ENCODE measurements around the gene ALDH1L1. TPM values are rescaled to one million over a fixed set of nuclear protein-coding genes. Genes with fewer than 3 reads are reported as not detected.
A peak's percentile ranks its signal among the peaks of the same experiment; 100 is the strongest.
"Not testable (repeated sequence)": the region's sequence is repeated elsewhere in the genome, so short reads cannot be mapped to it uniquely, and the experiment has no call there.

The ALDH1L1 gene
- total RNA-seq, 2 experiments from 2014 or later, result not detected

GRCh38 chr3:126100634-126101301 lies 79.6 kb downstream of the ALDH1L1 start:
- Mint-ChIP-seq H3K36me3 (no peaks in the 10 kb centered on the region), H3K4me3 (no peak overlapping the region), H3K4me1 (ENCODE audit: low read depth) (no peaks in the 10 kb centered on the region), H3K27me3 (no peaks in the 10 kb centered on the region), H3K27ac (no peak overlapping the region), H3K9me3 (peaks cover 17% of the 10 kb centered on the region)
- DNase-seq, result no peak
- intact Hi-C loops (cut with micrococcal nuclease), result no loop called here
- ChIA-PET CTCF (no interaction called here), POLR2A (no interaction called here)

DNA sequence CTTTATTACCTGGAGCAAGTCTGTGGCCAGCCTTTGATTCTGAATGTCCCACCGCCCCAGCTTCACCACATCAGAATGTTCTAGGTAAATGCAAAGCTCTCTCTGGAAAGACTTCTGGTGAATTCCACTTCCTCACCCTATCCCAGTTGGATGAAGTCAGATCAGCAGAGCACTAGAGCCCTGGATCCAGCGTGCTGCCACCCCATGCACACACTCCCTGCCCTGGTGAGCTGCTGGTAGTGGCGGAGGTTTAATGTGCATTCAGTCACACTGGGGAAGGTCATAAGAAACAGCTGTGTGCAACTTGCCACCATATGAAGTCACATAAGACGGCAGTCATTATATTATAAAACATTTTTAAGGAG lies 80.1 kb downstream of the ALDH1L1 start:
- peaks cover 4% of the 10 kb centered on the region for H3K36me3 Mint-ChIP-seq
- H3K9me3 Mint-ChIP-seq, result peaks cover 22% of the 10 kb centered on the region
- ChIA-PET POLR2A (no interaction called here), CTCF (no interaction called here)
- no peak overlapping the region for H3K4me3 Mint-ChIP-seq
- intact Hi-C loops (cut with micrococcal nuclease), result no loop called here
- no peak for DNase-seq
- no peaks in the 10 kb centered on the region for H3K4me1 Mint-ChIP-seq (ENCODE audit: low read depth)
- H3K27me3 Mint-ChIP-seq, result no peaks in the 10 kb centered on the region
- H3K27ac Mint-ChIP-seq, result no peak overlapping the region

- no peaks in the 10 kb centered on the region for H3K4me1 Mint-ChIP-seq (ENCODE audit: low read depth)
- CTCF ChIA-PET, result no interaction called here
- intact Hi-C loops (cut with micrococcal nuclease), result no loop called here
- H3K27me3 Mint-ChIP-seq, result no peaks in the 10 kb centered on the region
- DNase-seq, result no peak
- H3K4me3 Mint-ChIP-seq, result no peak overlapping the region
- POLR2A ChIA-PET, result no interaction called here
- H3K27ac Mint-ChIP-seq, result no peak overlapping the region
- H3K9me3 Mint-ChIP-seq, result peaks cover 29% of the 10 kb centered on the region
- peaks cover 7% of the 10 kb centered on the region for H3K36me3 Mint-ChIP-seq
Observed at GRCh38 chr3:126098391-126098858, 82.0 kb downstream of the ALDH1L1 start.

- intact Hi-C loops (cut with micrococcal nuclease), result no loop called here
- no peak for DNase-seq
- H3K36me3 Mint-ChIP-seq, result peaks cover 8% of the 10 kb centered on the region
- peaks cover 29% of the 10 kb centered on the region for H3K9me3 Mint-ChIP-seq
- no peaks in the 10 kb centered on the region for H3K4me1 Mint-ChIP-seq (ENCODE audit: low read depth)
- POLR2A ChIA-PET, result no interaction called here
- no peak overlapping the region for H3K4me3 Mint-ChIP-seq
- no peaks in the 10 kb centered on the region for H3K27me3 Mint-ChIP-seq
- no peak overlapping the region for H3K27ac Mint-ChIP-seq
- CTCF ChIA-PET, result no interaction called here
Observed at GRCh38 chr3:126097801-126098200, 82.6 kb downstream of the ALDH1L1 start.

DNA sequence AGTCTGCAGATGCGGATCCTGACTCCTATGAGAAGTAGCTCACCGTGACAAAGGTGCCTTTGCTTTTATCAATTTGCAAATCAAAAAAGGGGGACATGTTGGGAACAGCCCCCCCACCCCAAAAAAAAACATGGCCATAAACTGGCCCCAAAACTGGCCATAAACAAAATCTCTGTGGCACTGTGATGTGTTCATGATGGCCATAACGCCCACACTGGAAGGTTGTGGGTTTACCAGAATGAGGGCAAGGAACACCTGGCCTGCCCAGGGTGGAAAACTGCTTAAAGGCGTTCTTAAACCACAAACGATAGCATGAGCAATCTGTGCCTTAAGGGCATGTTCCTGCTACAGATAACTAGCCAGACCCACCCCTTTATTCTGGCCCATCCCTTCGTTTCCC lies 84.1 kb downstream of the ALDH1L1 start:
- H3K27me3 Mint-ChIP-seq; DNase-seq; H3K27ac Mint-ChIP-seq; CTCF ChIA-PET; H3K4me3 Mint-ChIP-seq; intact Hi-C loops (cut with micrococcal nuclease); H3K4me1 Mint-ChIP-seq (ENCODE audit: low read depth); POLR2A ChIA-PET; H3K36me3 Mint-ChIP-seq: not testable (repeated sequence)
- H3K9me3 Mint-ChIP-seq, result peaks cover 29% of the 10 kb centered on the region

- H3K4me3 Mint-ChIP-seq; DNase-seq; H3K4me1 Mint-ChIP-seq (ENCODE audit: low read depth); H3K27ac Mint-ChIP-seq; CTCF ChIA-PET; intact Hi-C loops (cut with micrococcal nuclease); H3K36me3 Mint-ChIP-seq; POLR2A ChIA-PET; H3K27me3 Mint-ChIP-seq: not testable (repeated sequence)
- H3K9me3 Mint-ChIP-seq, result peaks cover 25% of the 10 kb centered on the region
Observed at GRCh38 chr3:126092128-126092527, 88.3 kb downstream of the ALDH1L1 start.

GRCh38 chr3:126087552-126088175 lies 92.7 kb downstream of the ALDH1L1 start:
- intact Hi-C loops (cut with micrococcal nuclease), result no loop called here
- ChIA-PET POLR2A (no interaction called here), CTCF (interaction anchor here (1.0 kb wide), 1 partner anchor 72 kb away, joined by 3 read pairs; no protein-coding TSS in a partner anchor)
- no peak for DNase-seq
- Mint-ChIP-seq H3K9me3 (no peaks in the 10 kb centered on the region), H3K4me3 (no peak overlapping the region), H3K27me3 (peaks cover 2% of the 10 kb centered on the region), H3K36me3 (peaks cover 1% of the 10 kb centered on the region), H3K4me1 (ENCODE audit: low read depth) (peaks cover 19% of the 10 kb centered on the region), H3K27ac (no peak overlapping the region)

- peak; percentile 45 for DNase-seq
- H3K27ac Mint-ChIP-seq, result no peak overlapping the region
- peaks cover 19% of the 10 kb centered on the region for H3K4me1 Mint-ChIP-seq (ENCODE audit: low read depth)
- intact Hi-C loops (cut with micrococcal nuclease), result loop anchor here (2.0 kb wide), 2 partner anchors 95 to 391 kb away; no protein-coding TSS in a partner anchor
- no peak overlapping the region for H3K4me3 Mint-ChIP-seq
- H3K27me3 Mint-ChIP-seq, result no peaks in the 10 kb centered on the region
- ChIA-PET POLR2A (no interaction called here), CTCF (no interaction called here)
- H3K9me3 Mint-ChIP-seq, result no peaks in the 10 kb centered on the region
- H3K36me3 Mint-ChIP-seq, result peaks cover 3% of the 10 kb centered on the region
Observed at GRCh38 chr3:126085841-126086240, 94.5 kb downstream of the ALDH1L1 start.

GRCh38 chr3:126085276-126085675 lies 95.1 kb downstream of the ALDH1L1 start:
- H3K4me1 Mint-ChIP-seq (ENCODE audit: low read depth), result peaks cover 19% of the 10 kb centered on the region
- peaks cover 4% of the 10 kb centered on the region for H3K36me3 Mint-ChIP-seq
- peak overlapping the region; percentile 85 for H3K4me3 Mint-ChIP-seq
- POLR2A ChIA-PET, result no interaction called here
- intact Hi-C loops (cut with micrococcal nuclease), result loop anchor here (2.0 kb wide), 2 partner anchors 94 to 392 kb away; no protein-coding TSS in a partner anchor
- no peak overlapping the region for H3K27ac Mint-ChIP-seq
- no peaks in the 10 kb centered on the region for H3K27me3 Mint-ChIP-seq
- DNase-seq, result no peak
- no peaks in the 10 kb centered on the region for H3K9me3 Mint-ChIP-seq
- CTCF ChIA-PET, result interaction anchor here (1.6 kb wide), 1 partner anchor 11 kb away, joined by 11 read pairs; no protein-coding TSS in a partner anchor

- no peak for DNase-seq
- intact Hi-C loops (cut with micrococcal nuclease), result loop anchor here (2.0 kb wide), 2 partner anchors 94 to 392 kb away; no protein-coding TSS in a partner anchor
- Mint-ChIP-seq H3K27me3 (no peaks in the 10 kb centered on the region), H3K9me3 (no peaks in the 10 kb centered on the region), H3K4me3 (peak overlapping the region; percentile 85), H3K4me1 (ENCODE audit: low read depth) (peaks cover 19% of the 10 kb centered on the region), H3K27ac (peak overlapping the region; percentile 57), H3K36me3 (peaks cover 7% of the 10 kb centered on the region)
- CTCF ChIA-PET, result interaction anchor here (1.6 kb wide), 1 partner anchor 11 kb away, joined by 11 read pairs; no protein-coding TSS in a partner anchor
- POLR2A ChIA-PET, result interaction anchor here (0.9 to 1.1 kb wide), 2 partner anchors 8 to 94 kb away, joined by 3 to 4 read pairs; no protein-coding TSS in a partner anchor
Observed at GRCh38 chr3:126084768-126085180, 95.6 kb downstream of the ALDH1L1 start.

DNA sequence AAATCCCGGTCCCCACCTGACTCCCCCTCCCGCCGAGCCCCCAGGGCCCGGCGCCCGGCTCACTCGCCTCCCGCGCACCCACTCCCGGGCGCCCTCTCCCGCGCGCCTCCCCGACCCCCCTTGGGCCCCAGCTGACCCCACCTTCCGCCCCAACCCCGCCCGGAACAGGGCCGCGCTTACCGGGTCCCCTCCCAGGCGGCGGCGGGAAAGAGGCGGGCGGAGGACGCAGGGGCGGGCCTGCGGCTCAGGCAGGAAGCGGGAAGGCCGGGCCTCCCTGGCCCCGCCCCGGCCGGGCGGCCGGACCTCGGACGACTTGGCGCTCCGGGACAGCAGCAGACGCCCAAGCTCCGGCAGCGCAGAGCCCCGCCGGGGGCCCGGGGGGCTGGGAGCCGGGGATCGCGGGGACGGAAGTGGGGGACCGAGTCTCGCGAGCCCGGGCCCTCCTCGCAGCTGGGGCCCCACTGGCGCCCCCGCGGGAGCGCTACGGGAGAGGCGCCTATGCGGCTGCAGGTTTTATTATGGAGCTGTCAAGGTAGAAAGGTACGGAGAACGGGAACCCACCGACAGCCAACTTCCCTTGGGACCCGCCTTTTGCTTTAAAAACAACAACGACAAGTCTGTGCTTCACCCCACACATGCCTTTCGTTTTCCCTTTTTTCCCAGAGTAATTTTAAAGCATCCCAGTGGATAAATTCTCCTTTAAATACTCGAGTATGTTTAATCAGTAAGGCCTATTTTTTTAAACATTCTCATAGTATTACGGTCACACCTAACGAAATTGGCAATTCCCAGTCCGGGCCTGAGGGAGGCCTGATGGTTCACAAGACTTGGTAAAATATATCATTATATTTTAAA lies 96.2 kb downstream of the ALDH1L1 start, which contains the start of gene SLC41A3:
TSS of gene SLC41A3 (minus strand) at position 212 of the 855 bp plus-strand sequence. CDS start 15,905 bp downstream, outside the sequence.
- H3K27me3 Mint-ChIP-seq, result no peaks in the 10 kb centered on the region
- intact Hi-C loops (cut with micrococcal nuclease), result loop anchor here (1.0 to 2.0 kb wide), 3 partner anchors 93 to 393 kb away; no protein-coding TSS in a partner anchor
- H3K4me1 Mint-ChIP-seq (ENCODE audit: low read depth), result peaks cover 19% of the 10 kb centered on the region
- no peaks in the 10 kb centered on the region for H3K9me3 Mint-ChIP-seq
- peak within 1 kb of the TSS; percentile 67 for H3K27ac Mint-ChIP-seq
- peak within 1 kb of the TSS; percentile 85 for H3K4me3 Mint-ChIP-seq
- POLR2A ChIA-PET, result interaction anchor here (0.9 to 1.1 kb wide), 2 partner anchors 9 to 93 kb away, joined by 3 to 4 read pairs; no protein-coding TSS in a partner anchor
- CTCF ChIA-PET, result interaction anchor here (1.6 kb wide), 1 partner anchor 10 kb away, joined by 11 read pairs; no protein-coding TSS in a partner anchor
- peaks cover 7% of the 10 kb centered on the region for H3K36me3 Mint-ChIP-seq
- DNase-seq, result peak; percentile 90
